Islet precursor cell (in vitro differentiated cells): ENCODE data around the gene CRYGN.

Experiments
- DNase-seq: peaks from one replicate; pipeline ENCODE4 v3.0.0-alpha.2; 2018

The CRYGN gene

DNA sequence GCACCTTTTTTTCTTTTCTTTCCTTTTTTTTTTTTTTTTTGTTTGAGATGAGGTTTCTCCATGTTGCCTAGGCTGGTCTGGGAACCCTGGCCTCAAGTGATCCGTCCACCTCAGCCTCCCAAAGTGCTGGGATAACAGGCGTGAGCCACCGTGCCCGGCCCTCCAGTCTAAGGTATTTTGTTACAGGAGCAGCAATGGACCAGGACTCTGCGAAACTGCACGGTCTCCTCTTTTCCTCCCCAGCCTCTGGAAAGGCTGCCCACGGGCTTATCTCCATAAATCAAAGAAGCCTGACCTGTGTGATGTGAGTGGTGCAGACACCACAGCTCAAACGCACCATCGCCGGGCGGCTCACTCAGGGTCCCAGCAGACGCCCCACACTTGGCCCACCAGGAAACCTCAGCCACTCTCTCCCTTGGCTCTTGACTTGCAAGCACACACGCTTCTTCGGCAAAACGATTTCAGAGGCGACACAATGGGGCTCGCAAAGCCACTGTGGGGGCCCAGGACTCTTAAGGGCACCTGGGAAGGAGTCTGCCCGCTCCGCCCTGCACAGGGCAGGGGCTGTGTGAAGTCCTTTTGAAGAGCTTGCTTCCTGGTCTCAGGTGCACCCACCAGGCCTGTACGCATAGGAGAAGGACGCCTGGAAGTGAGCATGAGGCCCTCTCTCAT, 50.7 kb downstream of the CRYGN start:
- no peak for DNase-seq

- no peak for DNase-seq
Measured at GRCh38 chr7:151388430-151388829, 51.5 kb downstream of the CRYGN start.

DNA sequence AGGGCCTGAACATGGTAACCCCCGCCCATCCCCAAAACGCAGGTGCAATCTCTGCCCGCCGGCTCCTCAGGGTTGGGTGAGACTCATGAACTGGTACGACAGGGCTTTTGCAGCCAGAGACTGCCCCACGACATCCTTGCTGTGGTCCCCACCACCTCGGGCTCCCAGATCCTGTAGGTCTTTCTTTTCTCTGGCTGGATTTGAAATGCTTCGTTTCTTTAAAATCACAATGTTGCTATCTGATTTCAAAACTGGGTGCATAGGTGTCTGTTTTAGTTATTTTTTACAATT, 52.0 kb downstream of the CRYGN start:
- no peak for DNase-seq

DNA sequence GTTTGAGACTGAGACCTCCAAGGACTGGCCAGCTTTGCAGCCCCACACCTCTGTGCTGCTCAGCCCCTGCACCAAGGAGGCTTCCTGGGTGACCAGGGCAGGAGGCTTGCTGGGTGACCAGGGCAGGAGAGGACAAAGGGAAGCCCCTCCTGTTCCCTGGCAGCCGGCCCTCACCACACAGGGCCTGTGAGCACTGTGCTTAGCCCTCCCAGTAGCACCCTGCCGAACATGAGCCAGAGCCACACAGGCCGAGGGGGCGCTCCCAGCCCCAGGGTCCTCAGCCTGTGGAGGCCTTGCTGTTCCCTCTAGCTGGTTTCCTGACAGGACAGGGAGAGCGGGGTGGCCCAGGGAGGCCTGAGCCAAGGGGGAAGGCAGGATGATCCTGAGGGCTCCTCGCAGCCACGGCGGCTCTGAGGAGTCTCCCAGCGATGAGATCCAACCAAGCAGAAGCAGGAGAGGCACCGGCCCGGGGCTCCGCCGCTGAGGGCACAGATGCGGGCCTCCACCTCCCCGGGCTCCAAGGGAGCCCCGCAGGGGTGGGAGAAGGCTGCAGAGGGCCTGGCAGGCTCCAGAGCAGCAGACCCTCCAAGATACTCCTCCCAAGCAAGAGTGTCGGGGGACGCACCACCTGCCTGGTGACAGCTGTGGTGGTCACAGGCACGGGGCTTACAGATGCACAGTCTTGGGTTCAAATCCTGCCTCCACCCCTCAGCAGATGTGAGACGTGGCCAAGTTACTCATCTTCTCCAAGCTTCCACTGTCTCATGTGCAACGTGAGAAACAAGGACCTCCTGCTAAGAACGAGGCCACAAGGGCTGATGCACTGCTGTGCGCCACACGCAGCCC, 52.6 kb downstream of the CRYGN start:
- no peak for DNase-seq

- no peak for DNase-seq
Measured at GRCh38 chr7:151386301-151387160, 53.4 kb downstream of the CRYGN start.

DNA sequence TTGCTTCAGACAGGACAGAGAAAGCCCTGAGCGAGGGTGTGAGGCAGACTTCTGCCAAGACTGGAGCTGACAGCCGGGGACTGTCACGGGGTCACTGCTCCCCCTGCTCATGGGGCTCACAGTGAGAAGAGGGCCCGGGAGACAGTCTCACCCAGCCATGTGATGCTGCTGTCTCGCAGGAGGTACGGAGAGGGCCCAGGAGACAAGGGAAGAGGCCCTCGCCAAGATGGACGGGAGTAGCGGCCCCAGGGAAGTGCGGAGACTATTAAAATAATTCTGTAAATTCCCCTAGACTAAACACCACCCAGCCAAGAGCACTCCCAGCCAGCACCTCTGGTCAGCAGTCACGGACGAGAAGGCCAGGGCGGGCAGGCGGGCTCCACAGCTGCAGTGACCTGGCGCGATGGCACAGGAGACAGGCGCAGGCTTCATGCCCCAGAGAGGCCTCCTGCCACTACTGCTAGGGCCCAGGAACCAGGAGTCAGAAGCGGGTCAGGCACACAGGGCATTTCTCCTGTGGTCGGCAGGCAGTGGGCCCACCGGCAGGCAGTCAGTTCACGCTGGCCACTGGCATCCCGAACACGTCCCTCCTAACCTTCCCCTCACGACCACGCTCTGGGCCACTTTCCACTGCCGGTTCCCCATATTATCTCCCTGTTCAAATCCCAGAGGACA, 54.2 kb downstream of the CRYGN start:
- no peak for DNase-seq

DNA sequence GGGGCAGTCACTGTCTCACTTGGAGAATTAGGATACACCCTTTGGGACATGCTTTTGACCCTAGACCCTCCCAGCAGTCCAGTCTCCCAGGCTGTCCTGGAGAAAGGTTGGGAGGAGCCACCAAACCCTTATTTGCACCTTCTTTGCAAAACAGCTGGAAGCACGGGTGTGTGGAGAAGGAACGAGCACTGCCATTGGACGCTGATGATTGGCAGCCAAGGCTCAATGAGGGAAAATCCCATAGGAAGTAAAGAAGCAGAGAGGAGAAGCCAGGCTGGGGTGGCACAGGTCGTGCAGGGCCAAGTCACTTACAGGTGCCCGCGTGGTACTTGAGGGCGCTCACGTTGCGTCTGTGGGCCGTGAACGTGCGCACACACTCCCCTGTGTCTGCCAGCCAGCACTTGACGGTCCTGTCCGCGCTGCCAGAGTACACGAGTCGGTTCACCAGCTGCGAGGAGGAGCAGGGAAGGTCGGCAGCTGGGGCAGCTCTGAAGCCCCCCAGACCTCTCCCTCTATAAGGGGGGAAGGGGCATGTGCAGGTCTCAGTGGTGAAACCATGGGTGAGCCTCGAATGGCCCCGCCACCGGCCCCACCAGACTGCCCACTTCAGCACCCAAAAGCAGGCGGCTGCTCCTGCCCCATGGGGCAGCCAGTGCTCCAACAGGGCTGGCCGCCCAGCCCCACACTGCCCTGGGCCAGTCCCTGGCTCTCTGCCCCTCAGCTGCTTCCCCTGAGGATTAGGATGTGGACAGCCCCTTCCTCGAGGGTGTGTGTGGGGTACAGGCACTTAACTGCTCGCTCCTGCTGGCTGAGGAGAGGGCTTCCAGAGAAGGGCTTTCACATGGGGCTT, 54.9 kb downstream of the CRYGN start:
- DNase-seq: no peak

DNA sequence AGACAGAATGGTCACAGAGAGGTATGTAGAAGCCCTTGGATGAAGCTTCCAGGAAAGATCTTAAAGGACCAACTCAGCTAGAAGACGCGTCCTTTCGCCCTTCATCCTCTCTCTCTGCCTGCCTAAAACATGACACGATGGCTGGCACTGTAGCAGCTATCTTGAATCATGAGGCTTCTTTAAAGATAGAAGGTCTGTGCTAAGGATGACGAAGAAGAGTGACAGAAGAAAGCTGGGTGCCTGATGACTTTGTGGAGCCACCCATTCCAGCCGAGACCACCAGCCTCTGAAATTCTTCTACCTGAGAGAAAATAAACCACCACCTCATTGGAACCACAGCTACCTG, 55.6 kb downstream of the CRYGN start:
- no peak for DNase-seq

DNA sequence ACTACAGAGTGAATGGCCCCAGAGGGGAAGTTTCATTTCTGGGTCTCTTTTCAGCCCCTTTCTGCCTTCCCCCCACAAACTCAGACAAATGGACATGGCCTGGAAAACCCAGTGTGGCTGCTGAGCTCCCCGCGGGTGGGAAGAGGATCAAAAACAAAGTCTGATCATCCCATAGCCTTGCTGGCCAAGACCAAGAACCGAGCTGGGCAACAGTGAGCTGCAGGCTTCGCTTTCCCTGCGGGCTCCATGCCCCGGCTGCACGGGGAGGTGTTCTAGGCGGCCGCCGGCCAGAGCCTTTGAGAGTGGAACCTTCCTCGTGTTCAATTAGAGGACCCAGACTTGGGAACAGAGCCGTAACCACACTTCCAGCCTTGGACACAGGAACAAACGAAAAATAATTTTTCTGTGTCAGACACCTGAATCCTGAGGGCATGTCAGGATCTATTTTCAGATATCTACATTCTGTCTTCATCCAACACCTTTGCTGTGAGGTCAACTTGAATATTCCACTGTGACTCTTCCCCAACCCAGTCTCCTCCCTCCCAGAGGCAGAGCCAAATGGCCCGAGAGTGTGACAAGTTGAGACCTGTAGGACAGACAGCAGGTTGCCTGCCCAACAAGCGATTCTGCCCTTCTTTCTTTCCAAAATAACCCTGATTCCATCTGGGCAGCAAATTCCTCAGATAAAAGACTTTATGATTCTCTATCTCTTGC, 56.1 kb downstream of the CRYGN start:
- no peak for DNase-seq

DNA sequence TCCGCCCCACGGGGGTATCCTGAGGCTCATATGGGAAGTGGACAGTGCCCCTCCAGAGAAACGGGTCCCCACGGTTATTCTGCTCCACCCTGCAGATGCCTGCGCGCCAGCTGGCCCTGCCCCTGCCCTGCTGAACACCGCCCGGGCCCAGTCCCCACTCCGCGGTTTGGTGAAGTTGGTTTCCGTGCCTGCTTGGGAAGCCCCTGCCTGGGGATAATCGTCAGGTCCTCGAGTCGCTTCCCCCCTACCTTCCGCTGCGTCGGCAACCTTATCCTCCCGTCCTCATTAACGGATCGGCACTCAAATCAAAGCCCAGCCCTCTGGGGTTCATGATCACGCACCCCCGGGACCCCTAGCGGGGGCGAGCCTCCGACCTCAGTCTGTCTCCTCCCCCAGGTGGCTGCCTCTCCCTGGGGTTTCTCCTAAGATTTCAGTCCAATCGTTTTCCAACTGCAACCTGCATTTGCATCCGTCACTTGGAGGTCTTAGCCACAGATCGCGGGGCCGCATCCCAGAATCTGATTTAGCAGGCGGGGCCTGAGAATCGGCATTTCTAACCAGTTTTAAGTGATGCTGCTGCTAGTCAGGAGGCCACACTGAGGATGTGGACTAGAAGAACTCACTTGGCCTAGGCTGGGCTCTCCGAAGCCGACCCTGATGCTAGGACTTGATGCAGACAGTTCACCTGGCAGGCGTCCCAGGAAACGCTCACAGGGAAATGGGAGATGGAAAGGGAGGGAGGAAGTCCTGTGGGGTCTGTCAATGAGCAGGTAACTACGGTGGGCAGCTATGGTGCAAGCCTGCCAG, 57.7 kb downstream of the CRYGN start:
- no peak for DNase-seq

DNA sequence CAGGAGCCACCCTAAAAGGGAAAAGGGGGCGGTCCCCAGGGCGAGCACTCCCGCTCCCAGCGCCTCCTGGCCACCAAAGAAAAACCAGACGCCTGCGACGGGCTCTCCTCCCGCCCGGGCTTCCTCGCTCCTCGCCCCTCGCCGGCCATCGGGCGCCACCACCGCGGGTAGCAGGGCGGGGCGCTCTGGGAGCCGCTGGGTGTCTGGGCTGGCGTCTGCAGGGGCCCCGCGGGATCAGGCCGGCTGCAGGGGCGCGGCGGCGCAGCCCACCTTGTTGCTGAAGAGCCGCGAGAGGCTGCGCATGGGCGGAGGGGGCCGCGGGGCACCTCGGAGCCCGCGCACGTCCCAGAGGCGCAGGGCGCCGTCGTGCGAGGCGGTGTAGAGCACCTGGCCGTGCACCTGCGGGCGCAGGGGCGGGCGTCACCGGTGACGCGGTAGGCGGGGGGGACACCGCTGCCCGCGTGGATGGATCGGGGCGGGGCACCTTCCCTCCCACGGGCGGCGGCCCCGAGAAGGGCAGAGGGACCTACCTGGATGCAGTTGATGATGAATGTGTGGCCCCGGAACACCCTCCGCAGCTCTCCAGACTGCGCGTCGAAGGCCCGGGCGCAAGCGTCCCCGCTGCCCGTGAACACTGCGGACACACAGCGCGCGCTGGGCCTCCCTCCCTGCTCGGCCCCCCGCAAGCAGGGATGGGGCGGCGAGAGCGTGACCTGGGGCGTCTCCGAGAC, 58.4 kb downstream of the CRYGN start:
- DNase-seq: peak; percentile 75

- no peak for DNase-seq
Measured at GRCh38 chr7:151381098-151381347, 58.9 kb downstream of the CRYGN start.

GRCh38 chr7:151380199-151381097, 59.5 kb downstream of the CRYGN start:
- DNase-seq: no peak

GRCh38 chr7:151379534-151380198, 60.3 kb downstream of the CRYGN start:
- DNase-seq: no peak

DNA sequence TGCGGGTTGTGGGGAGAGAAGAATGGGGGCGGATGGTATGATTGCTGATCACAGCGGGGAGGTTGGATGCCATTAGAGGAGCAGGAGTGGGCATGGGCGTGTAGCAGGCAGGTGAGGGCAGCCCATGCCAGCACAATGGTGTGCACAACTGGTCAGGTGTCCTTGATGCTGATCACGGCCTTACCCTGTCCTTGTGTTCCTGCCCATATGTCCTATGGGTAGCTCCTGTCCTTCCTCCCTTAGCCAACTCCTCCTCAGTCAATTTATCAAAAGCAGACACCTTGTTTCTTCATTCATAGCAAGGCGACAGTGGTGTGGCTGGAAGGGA, 60.8 kb downstream of the CRYGN start:
- no peak for DNase-seq
